HEK293 (cell line): ENCODE results near the gene C3orf20.

ENCODE experiments used
- CTCF ChIA-PET: fragments of 350-600 bp; formaldehyde crosslinking; extraction: SDS; loops from one replicate; lab custom pipeline; 2021; ENCODE audit warnings: antibody characterized with exemption; lab: Yijun Ruan, JAX
- POLR2A ChIA-PET: fragments of 300-600 bp; formaldehyde crosslinking; extraction: SDS; loops from one replicate; lab custom pipeline; 2020; ENCODE audit warnings: antibody characterized with exemption, inconsistent platforms; lab: Yijun Ruan, JAX
- H3K27ac ChIP-seq: fragments of 200-500 bp; sonication (Bioruptor generic); 2 replicates; pipeline ENCODE4 v1.5.1; 2014; ENCODE audit warnings: low read depth, low read length, control low read depth, inconsistent platforms; ENCODE audit errors: extremely low read depth
- H3K36me3 ChIP-seq, 2 experiments: fragments of 200-500 bp in 1 of 2; sonication (Bioruptor generic) in 1 of 2; 1 replicate in 1 of 2; 2 replicates in 1 of 2; pipeline ENCODE4 v1.5.1; 2014 to 2017; ENCODE audit warnings: inconsistent platforms in 2 of 2, low read length in 2 of 2; ENCODE audit not compliant: control insufficient read depth in 2 of 2, insufficient read depth in 1 of 2
- H3K4me1 ChIP-seq: fragments of 200-500 bp; sonication (Bioruptor generic); 2 replicates; pipeline ENCODE4 v1.5.1; 2014; ENCODE audit warnings: mild to moderate bottlenecking, low read length, inconsistent platforms; ENCODE audit not compliant: control insufficient read depth, insufficient read depth
- H3K4me3 ChIP-seq: 2 replicates; pipeline ENCODE4 v1.5.1; 2011; ENCODE audit warnings: low read depth, mild to moderate bottlenecking, control low read depth, low read length, moderate library complexity
- H3K9me3 ChIP-seq: fragments of 200-500 bp; sonication (Bioruptor generic); 2 replicates; pipeline ENCODE4 v1.5.1; 2014; ENCODE audit warnings: low read depth, low read length, inconsistent platforms; ENCODE audit not compliant: control insufficient read depth, insufficient read depth
- CTCF ChIP-seq: fragments of 450-650 bp; formaldehyde crosslinking; IDR thresholded peaks from 2 replicates; pipeline ENCODE4 v1.5.1; 2016; ENCODE audit warnings: missing biosample characterization, missing genetic modification characterization
- GLI2 ChIP-seq: fragments of 450-650 bp; formaldehyde crosslinking; IDR thresholded peaks from 2 replicates; pipeline ENCODE4; 2017; ENCODE audit warnings: missing biosample characterization, missing genetic modification characterization, low read depth, borderline replicate concordance
- GLIS2 ChIP-seq: fragments of 450-650 bp; formaldehyde crosslinking; IDR thresholded peaks from 2 replicates; pipeline ENCODE4 v1.5.1; 2016; ENCODE audit warnings: missing biosample characterization, missing genetic modification characterization
- KLF10 ChIP-seq: fragments of 450-650 bp; IDR thresholded peaks from 2 replicates; pipeline ENCODE4 v1.5.1; 2018; ENCODE audit warnings: missing biosample characterization, mild to moderate bottlenecking, missing genetic modification characterization
- OSR2 ChIP-seq: fragments of 450-650 bp; formaldehyde crosslinking; IDR thresholded peaks from 2 replicates; pipeline ENCODE4 v1.5.1; 2016; ENCODE audit warnings: missing biosample characterization, missing genetic modification characterization
- PRDM6 ChIP-seq: fragments of 450-650 bp; formaldehyde crosslinking; IDR thresholded peaks from 2 replicates; pipeline ENCODE4 v1.5.1; 2017; ENCODE audit warnings: missing biosample characterization, missing genetic modification characterization
- SP7 ChIP-seq: fragments of 450-650 bp; formaldehyde crosslinking; IDR thresholded peaks from 2 replicates; pipeline ENCODE4 v1.5.1; 2016; ENCODE audit warnings: missing biosample characterization, missing genetic modification characterization
- ZNF266 ChIP-seq: fragments of 450-650 bp; formaldehyde crosslinking; IDR thresholded peaks from 2 replicates; pipeline ENCODE4 v1.5.1; 2016; ENCODE audit warnings: missing biosample characterization, missing genetic modification characterization, low read depth
- ZNF350 ChIP-seq: fragments of 450-650 bp; formaldehyde crosslinking; IDR thresholded peaks from 2 replicates; pipeline ENCODE4 v1.5.0; 2017; ENCODE audit warnings: missing biosample characterization, mild to moderate bottlenecking, missing genetic modification characterization
- ZNF394 ChIP-seq: fragments of 450-650 bp; formaldehyde crosslinking; IDR thresholded peaks from 2 replicates; pipeline ENCODE4 v1.5.1; 2016; ENCODE audit warnings: missing biosample characterization, missing genetic modification characterization, mild to moderate bottlenecking, moderate library complexity, borderline replicate concordance
- ZNF48 ChIP-seq: fragments of 450-650 bp; formaldehyde crosslinking; IDR thresholded peaks from 2 replicates; pipeline ENCODE4 v1.5.1; 2016; ENCODE audit warnings: missing biosample characterization, missing genetic modification characterization
- ZNF501 ChIP-seq: fragments of 450-650 bp; formaldehyde crosslinking; IDR thresholded peaks from 2 replicates; pipeline ENCODE4 v1.5.1; 2016; ENCODE audit warnings: missing biosample characterization, missing genetic modification characterization
- ZNF514 ChIP-seq: fragments of 450-650 bp; formaldehyde crosslinking; IDR thresholded peaks from 2 replicates; pipeline ENCODE4 v1.5.1; 2016; ENCODE audit warnings: missing biosample characterization, missing genetic modification characterization
- ZNF529 ChIP-seq: fragments of 450-650 bp; formaldehyde crosslinking; IDR thresholded peaks from 2 replicates; pipeline ENCODE4 v1.5.1; 2017; ENCODE audit warnings: missing genetic modification characterization, missing biosample characterization; ENCODE audit not compliant: insufficient replicate concordance
- ZNF549 ChIP-seq: fragments of 450-650 bp; IDR thresholded peaks from 2 replicates; pipeline ENCODE4 v1.5.1; 2018; ENCODE audit warnings: missing biosample characterization, missing genetic modification characterization, mild to moderate bottlenecking, inconsistent platforms, moderate library complexity
- ZNF560 ChIP-seq: fragments of 450-650 bp; formaldehyde crosslinking; IDR thresholded peaks from 2 replicates; pipeline ENCODE4 v1.5.1; 2017; ENCODE audit warnings: missing biosample characterization, missing genetic modification characterization, borderline replicate concordance
- ZNF629 ChIP-seq: fragments of 450-650 bp; formaldehyde crosslinking; IDR thresholded peaks from 2 replicates; pipeline ENCODE4 v1.5.1; 2017; ENCODE audit warnings: missing biosample characterization, missing genetic modification characterization
- ZNF670 ChIP-seq: fragments of 450-650 bp; formaldehyde crosslinking; IDR thresholded peaks from 2 replicates; pipeline ENCODE4 v1.5.1; 2016; ENCODE audit warnings: missing biosample characterization, missing genetic modification characterization, low read depth
- ZNF707 ChIP-seq: fragments of 450-650 bp; formaldehyde crosslinking; IDR thresholded peaks from 2 replicates; pipeline ENCODE4 v1.5.1; 2016; ENCODE audit warnings: missing biosample characterization, missing genetic modification characterization
- ZNF777 ChIP-seq: fragments of 450-650 bp; formaldehyde crosslinking; IDR thresholded peaks from 2 replicates; pipeline ENCODE4 v1.5.1; 2017; ENCODE audit warnings: missing biosample characterization, missing genetic modification characterization, borderline replicate concordance
- ZNF785 ChIP-seq: fragments of 450-650 bp; formaldehyde crosslinking; IDR thresholded peaks from 2 replicates; pipeline ENCODE4 v1.5.1; 2016; ENCODE audit warnings: missing biosample characterization, missing genetic modification characterization
- TF ChIP-seq, protein P1 (sequence below): fragments of 450-650 bp; formaldehyde crosslinking; IDR thresholded peaks from 2 replicates; pipeline ENCODE4 v1.5.1; 2016; ENCODE audit warnings: missing biosample characterization, missing genetic modification characterization
- TF ChIP-seq, protein P2 (sequence below): fragments of 450-650 bp; formaldehyde crosslinking; conservative IDR thresholded peaks from 2 replicates; pipeline ENCODE4 v1.5.1; 2016; ENCODE audit warnings: low read depth, missing biosample characterization, missing genetic modification characterization

The C3orf20 gene

DNA sequence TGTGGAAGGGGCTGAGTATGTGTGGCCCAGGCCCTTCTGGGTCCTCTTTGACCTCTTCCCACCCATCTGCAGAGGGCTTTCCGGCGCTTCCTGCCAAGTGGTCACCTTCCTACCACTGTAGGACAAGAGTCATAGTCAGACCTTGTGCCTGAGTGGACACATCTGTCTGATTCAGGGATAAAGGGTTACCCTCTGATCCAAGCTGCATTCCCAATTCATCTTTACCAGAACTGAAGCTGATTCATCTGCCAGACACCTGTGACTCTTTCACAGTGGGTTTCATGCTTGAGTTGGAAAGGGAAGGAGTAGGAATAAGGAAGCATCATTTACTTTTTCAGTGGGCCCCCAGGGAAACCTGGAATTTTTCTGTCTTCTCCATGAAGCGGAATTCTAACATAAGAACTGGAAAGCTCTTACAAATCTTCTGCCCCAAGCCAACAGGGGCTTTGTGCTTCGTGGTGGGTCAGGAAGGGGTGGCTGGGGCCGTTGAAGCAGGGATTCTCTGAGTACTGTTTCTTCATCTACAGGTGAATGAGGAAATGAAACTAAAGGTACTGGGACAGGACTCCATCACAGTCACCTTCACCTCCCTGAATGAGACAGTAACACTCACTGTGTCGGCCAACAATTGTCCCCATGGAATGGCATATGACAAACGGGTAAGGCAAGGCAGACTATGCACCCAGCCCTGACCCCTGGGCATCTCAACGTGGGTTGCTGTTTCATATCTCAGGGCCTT lies 46.4 kb downstream of the C3orf20 start:
- Histone ChIP-seq H3K9me3 (no peaks in the 10 kb centered on the region), H3K27ac (no peak overlapping the region)
- no peak for TF ChIP-seq ZNF48 (tag by site-specific recombination)
- no peak for TF ChIP-seq GLI2
- TF ChIP-seq ZNF777 (tag by site-specific recombination) = no peak
- TF ChIP-seq, protein P1, sequence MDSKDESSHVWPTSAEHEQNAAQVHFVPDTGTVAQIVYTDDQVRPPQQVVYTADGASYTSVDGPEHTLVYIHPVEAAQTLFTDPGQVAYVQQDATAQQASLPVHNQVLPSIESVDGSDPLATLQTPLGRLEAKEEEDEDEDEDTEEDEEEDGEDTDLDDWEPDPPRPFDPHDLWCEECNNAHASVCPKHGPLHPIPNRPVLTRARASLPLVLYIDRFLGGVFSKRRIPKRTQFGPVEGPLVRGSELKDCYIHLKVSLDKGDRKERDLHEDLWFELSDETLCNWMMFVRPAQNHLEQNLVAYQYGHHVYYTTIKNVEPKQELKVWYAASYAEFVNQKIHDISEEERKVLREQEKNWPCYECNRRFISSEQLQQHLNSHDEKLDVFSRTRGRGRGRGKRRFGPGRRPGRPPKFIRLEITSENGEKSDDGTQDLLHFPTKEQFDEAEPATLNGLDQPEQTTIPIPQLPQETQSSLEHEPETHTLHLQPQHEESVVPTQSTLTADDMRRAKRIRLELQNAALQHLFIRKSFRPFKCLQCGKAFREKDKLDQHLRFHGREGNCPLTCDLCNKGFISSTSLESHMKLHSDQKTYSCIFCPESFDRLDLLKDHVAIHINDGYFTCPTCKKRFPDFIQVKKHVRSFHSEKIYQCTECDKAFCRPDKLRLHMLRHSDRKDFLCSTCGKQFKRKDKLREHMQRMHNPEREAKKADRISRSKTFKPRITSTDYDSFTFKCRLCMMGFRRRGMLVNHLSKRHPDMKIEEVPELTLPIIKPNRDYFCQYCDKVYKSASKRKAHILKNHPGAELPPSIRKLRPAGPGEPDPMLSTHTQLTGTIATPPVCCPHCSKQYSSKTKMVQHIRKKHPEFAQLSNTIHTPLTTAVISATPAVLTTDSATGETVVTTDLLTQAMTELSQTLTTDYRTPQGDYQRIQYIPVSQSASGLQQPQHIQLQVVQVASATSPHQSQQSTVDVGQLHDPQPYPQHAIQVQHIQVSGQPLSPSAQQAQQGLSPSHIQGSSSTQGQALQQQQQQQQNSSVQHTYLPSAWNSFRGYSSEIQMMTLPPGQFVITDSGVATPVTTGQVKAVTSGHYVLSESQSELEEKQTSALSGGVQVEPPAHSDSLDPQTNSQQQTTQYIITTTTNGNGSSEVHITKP (tag by site-specific recombination) = no peak
- TF ChIP-seq ZNF514 (tag by site-specific recombination) = no peak
- no peak for TF ChIP-seq ZNF266 (tag by site-specific recombination)
- TF ChIP-seq OSR2 (tag by site-specific recombination) = no peak
- no peak for TF ChIP-seq ZNF629
- TF ChIP-seq CTCF = no peak
- no peak for TF ChIP-seq ZNF350 (tag by site-specific recombination)
- TF ChIP-seq, all 188 proteins: peak for 0
- peaks cover 0 to 3% of the 10 kb centered on the region in 2 experiments; a peak in 1 of 3 replicates for H3K36me3 ChIP-seq
- POLR2A ChIA-PET = no interaction called here
- H3K4me1 ChIP-seq = no peaks in the 10 kb centered on the region
- H3K4me3 ChIP-seq = no peak overlapping the region
- CTCF ChIA-PET = interaction anchor here (1.3 kb wide), 1 partner anchor 15 kb away, joined by 3 read pairs; no protein-coding TSS in a partner anchor

DNA sequence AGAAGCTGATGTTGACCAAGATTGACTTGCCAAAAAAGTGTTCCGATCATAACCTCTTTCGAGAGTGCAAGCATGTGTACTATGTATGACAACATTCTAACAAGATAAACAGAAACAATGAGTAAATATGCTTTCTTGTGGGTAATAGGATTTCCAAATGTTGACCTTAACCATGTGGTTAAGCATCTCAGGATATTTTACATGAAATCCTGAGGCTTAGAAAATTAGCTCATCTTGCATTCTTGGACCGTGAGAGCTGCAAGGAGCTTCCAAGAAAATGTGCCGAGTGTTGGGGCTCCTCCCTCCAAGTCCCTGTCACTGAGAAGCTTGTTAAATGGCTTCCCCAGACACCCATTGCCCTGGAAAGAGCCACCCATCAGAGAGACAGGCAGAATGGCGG lies 50.1 kb downstream of the C3orf20 start:
- POLR2A ChIA-PET = no interaction called here
- CTCF ChIA-PET = no interaction called here
- H3K4me1 ChIP-seq = no peaks in the 10 kb centered on the region
- H3K9me3 ChIP-seq = no peaks in the 10 kb centered on the region
- no peak overlapping the region for H3K4me3 ChIP-seq
- H3K27ac ChIP-seq = no peak overlapping the region
- TF ChIP-seq ZNF670 (tag by site-specific recombination) = no peak
- TF ChIP-seq SP7 (tag by site-specific recombination) = no peak
- TF ChIP-seq ZNF785 (tag by site-specific recombination) = no peak
- TF ChIP-seq ZNF529 (tag by site-specific recombination) = no peak
- TF ChIP-seq ZNF549 = no peak
- TF ChIP-seq, protein P2, sequence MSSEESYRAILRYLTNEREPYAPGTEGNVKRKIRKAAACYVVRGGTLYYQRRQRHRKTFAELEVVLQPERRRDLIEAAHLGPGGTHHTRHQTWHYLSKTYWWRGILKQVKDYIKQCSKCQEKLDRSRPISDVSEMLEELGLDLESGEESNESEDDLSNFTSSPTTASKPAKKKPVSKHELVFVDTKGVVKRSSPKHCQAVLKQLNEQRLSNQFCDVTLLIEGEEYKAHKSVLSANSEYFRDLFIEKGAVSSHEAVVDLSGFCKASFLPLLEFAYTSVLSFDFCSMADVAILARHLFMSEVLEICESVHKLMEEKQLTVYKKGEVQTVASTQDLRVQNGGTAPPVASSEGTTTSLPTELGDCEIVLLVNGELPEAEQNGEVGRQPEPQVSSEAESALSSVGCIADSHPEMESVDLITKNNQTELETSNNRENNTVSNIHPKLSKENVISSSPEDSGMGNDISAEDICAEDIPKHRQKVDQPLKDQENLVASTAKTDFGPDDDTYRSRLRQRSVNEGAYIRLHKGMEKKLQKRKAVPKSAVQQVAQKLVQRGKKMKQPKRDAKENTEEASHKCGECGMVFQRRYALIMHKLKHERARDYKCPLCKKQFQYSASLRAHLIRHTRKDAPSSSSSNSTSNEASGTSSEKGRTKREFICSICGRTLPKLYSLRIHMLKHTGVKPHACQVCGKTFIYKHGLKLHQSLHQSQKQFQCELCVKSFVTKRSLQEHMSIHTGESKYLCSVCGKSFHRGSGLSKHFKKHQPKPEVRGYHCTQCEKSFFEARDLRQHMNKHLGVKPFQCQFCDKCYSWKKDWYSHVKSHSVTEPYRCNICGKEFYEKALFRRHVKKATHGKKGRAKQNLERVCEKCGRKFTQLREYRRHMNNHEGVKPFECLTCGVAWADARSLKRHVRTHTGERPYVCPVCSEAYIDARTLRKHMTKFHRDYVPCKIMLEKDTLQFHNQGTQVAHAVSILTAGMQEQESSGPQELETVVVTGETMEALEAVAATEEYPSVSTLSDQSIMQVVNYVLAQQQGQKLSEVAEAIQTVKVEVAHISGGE = no peak
- TF ChIP-seq ZNF501 (tag by site-specific recombination) = no peak
- no peak for TF ChIP-seq ZNF394 (tag by site-specific recombination)
- no peak for TF ChIP-seq PRDM6 (tag by site-specific recombination)
- TF ChIP-seq ZNF707 (tag by site-specific recombination) = no peak
- no peak for TF ChIP-seq GLIS2 (tag by site-specific recombination)
- no peak for TF ChIP-seq ZNF560 (tag by site-specific recombination)
- no peak for TF ChIP-seq KLF10 (tag by site-specific recombination)
- peaks cover 0 to 3% of the 10 kb centered on the region in 2 experiments; a peak in 1 of 3 replicates for H3K36me3 ChIP-seq
